T-cell (primary cell): Measurements from ENCODE around the gene PIP5K1C. TPM values are rescaled to one million over a fixed set of nuclear protein-coding genes. Genes with fewer than 3 reads are reported as not detected.
A peak's percentile ranks its signal among the peaks of the same experiment; 100 is the strongest.
"Not testable (repeated sequence)": the region's sequence is repeated elsewhere in the genome, so short reads cannot be mapped to it uniquely, and the experiment has no call there.

ENCODE experiments used
- ATAC-seq, 4 experiments: fragments of 200-7000 bp in 3 of 4; fragments of 150-1000 bp in 1 of 4; cut with Tn5 transposase; replicated peaks in 1 of 4; 1 replicate in 3 of 4; 2 replicates in 1 of 4; pipeline ENCODE4 v1.10.0; 2021; ENCODE audit warnings: moderate library complexity in 3 of 4, mild to moderate bottlenecking in 2 of 4, moderate number of reproducible peaks in 1 of 4
- CTCF ChIA-PET, 2 donors: fragments of 300-600 bp; sonication (Branson Sonifier 250); formaldehyde crosslinking; loops; one replicate each; lab custom pipeline; 2022; ENCODE audit warnings: antibody characterized with exemption in 2 of 2; lab: Charles Lee
- POLR2A ChIA-PET, 2 donors: fragments of 300-600 bp; sonication (Branson Sonifier 250); formaldehyde crosslinking; loops; one replicate each; lab custom pipeline; 2022; ENCODE audit warnings: antibody characterized with exemption in 2 of 2; lab: Charles Lee
- DNase-seq, 35 experiments: peaks; one replicate each; pipeline versions ENCODE4 v3.0.0 to v3.0.0-alpha.2; 2013 to 2023
- H3K27ac ChIP-seq: one replicate; pipeline ENCODE4 v1.5.1; 2013; ENCODE audit warnings: low read length
- H3K27me3 ChIP-seq, 2 experiments: replicated peaks in 1 of 2; 1 replicate in 1 of 2; 2 replicates in 1 of 2; pipeline versions ENCODE4 v1.6.1 to v1.7.0; 2013; ENCODE audit warnings: low read length in 1 of 2, mixed read lengths in 1 of 2; ENCODE audit not compliant: control insufficient read depth in 2 of 2, insufficient read depth in 2 of 2; ENCODE audit errors: extremely low read depth in 1 of 2
- H3K36me3 ChIP-seq, 2 donors: 1 replicate in 1 of 2; 2 replicates in 1 of 2; pipeline versions ENCODE4 v1.6.1 to v1.7.0; 2013; ENCODE audit warnings: low read length in 1 of 2; ENCODE audit not compliant: control insufficient read depth in 2 of 2, insufficient read depth in 1 of 2; ENCODE audit errors: extremely low read depth in 1 of 2
- H3K4me1 ChIP-seq, 2 experiments: 1 replicate in 1 of 2; 2 replicates in 1 of 2; pipeline versions ENCODE4 v1.6.1 to v1.7.0; 2013; ENCODE audit warnings: low read length in 2 of 2, mixed read lengths in 1 of 2; ENCODE audit not compliant: insufficient read depth in 2 of 2, control insufficient read depth in 1 of 2; ENCODE audit errors: extremely low read depth in 1 of 2
- H3K4me3 ChIP-seq, 2 donors: 1 replicate in 1 of 2; 2 replicates in 1 of 2; pipeline versions ENCODE4 v1.5.1 to v1.7.0; 2013; ENCODE audit warnings: mild to moderate bottlenecking in 2 of 2, low read length in 1 of 2, moderate library complexity in 1 of 2; ENCODE audit not compliant: control insufficient read depth in 1 of 2; ENCODE audit errors: extremely low read depth in 1 of 2
- H3K9me3 ChIP-seq: 2 replicates; pipeline ENCODE4 v1.7.0; 2013
- H3K27ac Mint-ChIP-seq, 2 donors: one replicate each; pipeline ENCODE4 v1.8.0; 2020 to 2021; ENCODE audit warnings: mild to moderate bottlenecking in 2 of 2, mixed read lengths in 2 of 2
- H3K27me3 Mint-ChIP-seq, 2 donors: one replicate each; pipeline ENCODE4 v1.8.0; 2021 to 2022; ENCODE audit warnings: mixed read lengths in 2 of 2
- H3K36me3 Mint-ChIP-seq: one replicate; pipeline ENCODE4 v1.8.0; 2021; ENCODE audit warnings: mixed read lengths
- H3K4me1 Mint-ChIP-seq, 3 donors: one replicate each; pipeline ENCODE4 v1.8.0; 2020 to 2022; ENCODE audit warnings: mixed read lengths in 3 of 3, mild to moderate bottlenecking in 1 of 3
- H3K4me3 Mint-ChIP-seq, 3 donors: one replicate each; pipeline ENCODE4 v1.8.0; 2020 to 2022; ENCODE audit warnings: mild to moderate bottlenecking in 3 of 3, mixed read lengths in 3 of 3, moderate library complexity in 3 of 3
- H3K9me3 Mint-ChIP-seq, 3 donors: one replicate each; pipeline ENCODE4 v1.8.0; 2020 to 2022; ENCODE audit warnings: mixed read lengths in 3 of 3
- whole genome bisulfite sequencing: methylation state at CpG from one replicate; pipeline ENCODE4 v1.1.5; 2013; ENCODE audit warnings: missing lambda C conversion rate; ENCODE audit not compliant: insufficient coverage; 5-methylcytosine and 5-hydroxymethylcytosine counted together
- total RNA-seq, 35 experiments: library from RNA in 6 of 35; stranded (reverse) in 6 of 35; fragments of 120-200 nt in 1 of 35; gene quantifications; one replicate each; pipeline versions ENCODE4 v1.2.1 to v1.2.4 and lab custom pipeline; 2013 to 2026

The PIP5K1C gene
- total RNA-seq, 5 donors from 2014 or later (not counting 1 experiment from before 2014, with no cell fraction given), result 25.6 to 35.0 (median 32.1) TPM

- H3K27me3 Mint-ChIP-seq, result no peaks in the 10 kb centered on the region
- no peak overlapping the region for H3K27ac Mint-ChIP-seq
- H3K36me3 ChIP-seq, result no peaks in the 10 kb centered on the region
- H3K36me3 Mint-ChIP-seq, result no peaks in the 10 kb centered on the region
- H3K4me1 Mint-ChIP-seq, result no peaks in the 10 kb centered on the region
- H3K27ac ChIP-seq, result no peak overlapping the region
- 80% methylated on average over 2 of the region's 16 CpGs for WGBS
- H3K4me3 Mint-ChIP-seq, result peak overlapping the region; percentile 47 to 59 (median 58)
- no peaks in the 10 kb centered on the region for H3K9me3 ChIP-seq
- H3K4me3 ChIP-seq, result peak overlapping the region; percentile 47 to 80
- DNase-seq (peak in 23 of 35 experiments; percentile 20 to 63 (median 38)), ATAC-seq (peak; percentile 58 to 66 (median 62))
- CTCF ChIA-PET, result interaction anchor here in 1 of 2 donors (0.5 kb wide), 1 partner anchor 43 kb away, joined by 7 read pairs; no protein-coding TSS in a partner anchor
- POLR2A ChIA-PET, result no interaction called here
- H3K27me3 ChIP-seq, result peaks cover 0 to 16% of the 10 kb centered on the region in 2 experiments
- H3K9me3 Mint-ChIP-seq, result no peaks in the 10 kb centered on the region
- H3K4me1 ChIP-seq, result peaks cover 3 to 14% of the 10 kb centered on the region in 2 experiments
These were observed 114.1 kb downstream of the PIP5K1C start for GRCh38 chr19:3586127-3586626.

GRCh38 chr19:3585301-3586126, 114.8 kb downstream of the PIP5K1C start, which contains the start of gene GIPC3:
TSS of gene GIPC3 (plus strand) at chr19:3585478. CDS start at chr19:3585598, 120 bp downstream.
- ATAC-seq (peak in 3 of 4 experiments; percentile 53 to 57 (median 54)), DNase-seq (peak in 3 of 35 experiments; percentile 17 to 32 (median 25))
- Histone ChIP-seq H3K27ac (no peak within 1 kb of the TSS), H3K4me3 (peak within 1 kb of the TSS; percentile 47 to 80), H3K36me3 (no peaks in the 10 kb centered on the region), H3K4me1 (peaks cover 3 to 14% of the 10 kb centered on the region in 2 experiments), H3K27me3 (peaks cover 0 to 16% of the 10 kb centered on the region in 2 experiments), H3K9me3 (no peaks in the 10 kb centered on the region)
- H3K4me3 Mint-ChIP-seq, result peak within 1 kb of the TSS; percentile 47 to 59 (median 58)
- WGBS, result 2% methylated on average over 84 of the region's 84 CpGs
- H3K4me1 Mint-ChIP-seq, result no peaks in the 10 kb centered on the region
- no peak within 1 kb of the TSS for H3K27ac Mint-ChIP-seq
- H3K36me3 Mint-ChIP-seq, result no peaks in the 10 kb centered on the region
- H3K27me3 Mint-ChIP-seq, result no peaks in the 10 kb centered on the region
- CTCF ChIA-PET, result interaction anchor here (0.5 to 0.6 kb wide), 3 partner anchors 30 to 156 kb away, joined by 3 to 7 read pairs (median 3); no protein-coding TSS in a partner anchor
- H3K9me3 Mint-ChIP-seq, result no peaks in the 10 kb centered on the region
- POLR2A ChIA-PET, result no interaction called here

- H3K27ac Mint-ChIP-seq, H3K9me3 ChIP-seq, H3K36me3 ChIP-seq, H3K4me1 Mint-ChIP-seq, H3K4me3 ChIP-seq, DNase-seq, POLR2A ChIA-PET, ATAC-seq, H3K27me3 Mint-ChIP-seq, H3K9me3 Mint-ChIP-seq, H3K36me3 Mint-ChIP-seq, H3K27ac ChIP-seq: not testable (repeated sequence)
- Histone ChIP-seq H3K4me1 (peaks cover 3 to 14% of the 10 kb centered on the region in 2 experiments), H3K27me3 (peaks cover 0 to 16% of the 10 kb centered on the region in 2 experiments)
- WGBS, result 100% methylated on average over 1 of the region's 15 CpGs
- CTCF ChIA-PET, result interaction anchor here in 1 of 2 donors (0.6 to 0.7 kb wide), 3 partner anchors 16 to 371 kb away, joined by 3 to 7 read pairs (median 5); no protein-coding TSS in a partner anchor
- H3K4me3 Mint-ChIP-seq, result peak overlapping the region in 1 of 3 donors; percentile 44
These were observed 116.0 kb downstream of the PIP5K1C start for GRCh38 chr19:3584036-3584802.

DNA sequence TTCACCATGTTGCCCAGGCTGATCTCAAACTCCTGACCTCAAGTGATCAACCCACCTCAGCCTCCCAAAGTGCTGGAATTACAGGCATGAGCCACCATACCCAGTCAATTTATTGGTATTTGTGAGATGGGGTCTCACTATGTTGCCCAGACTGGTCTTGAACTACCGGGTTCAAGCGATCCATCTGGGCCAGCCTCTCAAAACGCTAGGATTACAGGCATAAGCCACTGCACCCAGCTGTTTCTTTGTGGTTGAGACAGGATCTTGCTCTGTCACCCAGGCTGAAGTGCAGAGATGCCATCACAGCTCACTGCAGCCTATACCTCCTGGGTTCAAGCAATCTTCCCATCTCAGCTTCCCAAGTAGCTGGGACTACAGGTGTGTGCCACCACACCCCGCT, 118.5 kb downstream of the PIP5K1C start:
- H3K4me3 ChIP-seq, H3K36me3 Mint-ChIP-seq, POLR2A ChIA-PET, H3K9me3 Mint-ChIP-seq, H3K4me3 Mint-ChIP-seq, H3K27ac ChIP-seq, CTCF ChIA-PET, H3K27ac Mint-ChIP-seq, ATAC-seq, H3K36me3 ChIP-seq, H3K27me3 Mint-ChIP-seq, H3K4me1 Mint-ChIP-seq, DNase-seq, H3K9me3 ChIP-seq: not testable (repeated sequence)
- Histone ChIP-seq H3K4me1 (peaks cover 3 to 14% of the 10 kb centered on the region in 2 experiments), H3K27me3 (peaks cover 0 to 16% of the 10 kb centered on the region in 2 experiments)
- 86% methylated on average over 3 of the region's 4 CpGs for WGBS

Other genes starting within 250 kb of the PIP5K1C start
- gene SMIM24, start 219.9 kb downstream of the PIP5K1C start, total RNA-seq, result 1 to 10 TPM in 1 of 5 donors, under 1 TPM in 3, not detected in 1; 0.33 to 1.3 (median 0.78) TPM
- not detected for gene SMIM44, start 217.0 kb downstream of the PIP5K1C start, total RNA-seq
- gene DOHH, start 199.8 kb downstream of the PIP5K1C start, total RNA-seq, result 10 to 100 TPM in 3 of 5 donors, 1 to 10 TPM in 2; 5.0 to 12.3 (median 11.1) TPM
- gene FZR1, start 194.2 kb downstream of the PIP5K1C start, total RNA-seq, result 10 to 100 TPM; 74.0 to 85.6 (median 77.8) TPM
- gene TEKTIP1, start 161.3 kb downstream of the PIP5K1C start, total RNA-seq, result 10 to 100 TPM in 3 of 5 donors, 1 to 10 TPM in 2; 7.7 to 12.4 (median 10.3) TPM
- gene MFSD12, start 142.9 kb downstream of the PIP5K1C start, total RNA-seq, result 100 to 1,000 TPM in 3 of 5 donors, 10 to 100 TPM in 2; 81.2 to 147 (median 141) TPM
- 10 to 100 TPM; 38.0 to 81.6 (median 74.7) TPM for gene HMG20B, start 127.5 kb downstream of the PIP5K1C start, total RNA-seq
- 1 to 10 TPM; 1.5 to 4.3 (median 2.7) TPM for gene GIPC3, start 115.0 kb downstream of the PIP5K1C start, total RNA-seq
- 10 to 100 TPM in 1 of 5 donors, 1 to 10 TPM in 4; 2.4 to 11.2 (median 7.1) TPM for gene TBXA2R, start 93.6 kb downstream of the PIP5K1C start, total RNA-seq
- 10 to 100 TPM; 25.9 to 59.0 (median 55.8) TPM for gene CACTIN, start 73.7 kb downstream of the PIP5K1C start, total RNA-seq
- gene TJP3, start 7.9 kb upstream of the PIP5K1C start, total RNA-seq, result 10 to 100 TPM; 12.6 to 28.9 (median 19.4) TPM
- 10 to 100 TPM; 57.3 to 99.0 (median 78.2) TPM for gene APBA3, start 61.2 kb upstream of the PIP5K1C start, total RNA-seq
- gene MRPL54, start 62.2 kb upstream of the PIP5K1C start, total RNA-seq, result 10 to 100 TPM; 46.9 to 77.8 (median 52.2) TPM
- gene RAX2, start 71.8 kb upstream of the PIP5K1C start, total RNA-seq, result not detected
- 10 to 100 TPM in 4 of 5 donors, 1 to 10 TPM in 1; 9.2 to 41.4 (median 20.6) TPM for gene MATK, start 85.9 kb upstream of the PIP5K1C start, total RNA-seq
- 1 to 10 TPM in 3 of 5 donors, under 1 TPM in 2; 0.56 to 1.8 (median 1.4) TPM for gene ZFR2, start 168.6 kb upstream of the PIP5K1C start, total RNA-seq
- under 1 TPM in 1 of 5 donors, not detected in 4; 0.03 TPM for gene ATCAY, start 180.2 kb upstream of the PIP5K1C start, total RNA-seq
- gene NMRK2, start 232.6 kb upstream of the PIP5K1C start, total RNA-seq, result not detected